HepG2 (cell line): ENCODE data around the gene PEAK1. TPM values are rescaled to one million over a fixed set of nuclear protein-coding genes. Genes with fewer than 3 reads are reported as not detected.

Experiments
- BCL6 ChIP-seq: IDR thresholded peaks from 2 replicates; pipeline ENCODE4 v1.6.1; 2016; ENCODE audit warnings: missing genetic modification reagents, missing compliant biosample characterization
- BRD4 ChIP-seq: sonication (generic); formaldehyde crosslinking; IDR thresholded peaks from 2 replicates; pipeline ENCODE4 v1.4.0; 2020; ENCODE audit warnings: missing genetic modification reagents
- FOXA3 ChIP-seq: IDR thresholded peaks from 2 replicates; pipeline ENCODE4 v1.6.1; 2016; ENCODE audit warnings: missing genetic modification reagents, missing compliant biosample characterization
- GATAD2A ChIP-seq: IDR thresholded peaks from 2 replicates; pipeline ENCODE4 v1.6.1; 2016
- HMG20B ChIP-seq: conservative IDR thresholded peaks from 2 replicates; pipeline ENCODE4 v1.6.1; 2016; ENCODE audit warnings: missing genetic modification reagents, missing compliant biosample characterization
- HNRNPLL ChIP-seq: fragments of 200-400 bp; formaldehyde crosslinking; IDR thresholded peaks from 2 replicates; pipeline ENCODE4 v1.6.1; 2017; ENCODE audit warnings: mild to moderate bottlenecking, low read depth, low read length; ENCODE audit not compliant: poor library complexity, severe bottlenecking
- MAFF ChIP-seq: IDR thresholded peaks from 2 replicates; pipeline ENCODE4 v1.6.1; 2011; ENCODE audit warnings: low read depth, low read length, improper control_type of control experiment
- MZF1 ChIP-seq: sonication (generic); formaldehyde crosslinking; IDR thresholded peaks from 2 replicates; pipeline ENCODE4 v1.8.1; 2023; ENCODE audit warnings: mild to moderate bottlenecking, missing genetic modification reagents, borderline replicate concordance
- NBN ChIP-seq: fragments of 450-650 bp; conservative IDR thresholded peaks from 2 replicates; pipeline ENCODE4 v1.6.1; 2017
- PRDM10 ChIP-seq: sonication (generic); formaldehyde crosslinking; IDR thresholded peaks from 2 replicates; pipeline ENCODE4 v1.4.0; 2020; ENCODE audit warnings: low read depth, missing genetic modification reagents
- PRMT3 ChIP-seq: sonication (generic); formaldehyde crosslinking; IDR thresholded peaks from 2 replicates; pipeline ENCODE4 v1.8.1; 2022; ENCODE audit warnings: low read depth, mild to moderate bottlenecking, moderate library complexity, missing genetic modification reagents, borderline replicate concordance
- SMARCE1 ChIP-seq: fragments of 450-650 bp; IDR thresholded peaks from 2 replicates; pipeline ENCODE4 v1.6.1; 2017; ENCODE audit warnings: borderline replicate concordance
- SOX13 ChIP-seq, 3 experiments: fragments of 450-650 bp in 1 of 3; sonication (generic) in 1 of 3; formaldehyde crosslinking in 1 of 3; IDR thresholded peaks in 2 of 3; conservative IDR thresholded peaks in 1 of 3; 2 replicates each; pipeline versions ENCODE4 v1.5.0 to v1.6.1; 2016 to 2020; ENCODE audit warnings: antibody characterized with exemption in 1 of 3, mild to moderate bottlenecking in 1 of 3, missing compliant biosample characterization in 1 of 3, missing genetic modification reagents in 1 of 3, moderate library complexity in 1 of 3
- USF2 ChIP-seq, 2 experiments: sonication (generic) in 1 of 2; formaldehyde crosslinking in 1 of 2; IDR thresholded peaks; 2 replicates each; pipeline versions ENCODE4 v1.5.1 to v1.6.1; 2011 to 2020; ENCODE audit warnings: borderline replicate concordance in 1 of 2, low read depth in 1 of 2, low read length in 1 of 2, mild to moderate bottlenecking in 1 of 2, missing genetic modification reagents in 1 of 2, moderate library complexity in 1 of 2
- ZBTB3 ChIP-seq: sonication (generic); formaldehyde crosslinking; IDR thresholded peaks from 2 replicates; pipeline ENCODE4 v1.4.0; 2020; ENCODE audit warnings: low read depth, mild to moderate bottlenecking, moderate library complexity, missing genetic modification reagents, borderline replicate concordance
- ZBTB43 ChIP-seq: sonication (generic); formaldehyde crosslinking; conservative IDR thresholded peaks from 2 replicates; pipeline ENCODE4 v1.4.0; 2020; ENCODE audit warnings: missing genetic modification reagents
- ZEB1 ChIP-seq: IDR thresholded peaks from 2 replicates; pipeline ENCODE4 v1.6.1; 2012; ENCODE audit warnings: mild to moderate bottlenecking, low read depth, inconsistent platforms; ENCODE audit not compliant: insufficient replicate concordance
- ZNF430 ChIP-seq: sonication (generic); formaldehyde crosslinking; IDR thresholded peaks from 2 replicates; pipeline ENCODE4 v1.9.0; 2021; ENCODE audit warnings: mild to moderate bottlenecking, missing genetic modification reagents
- ZNF44 ChIP-seq: sonication (generic); formaldehyde crosslinking; IDR thresholded peaks from 2 replicates; pipeline ENCODE4 v1.5.1; 2020; ENCODE audit warnings: mild to moderate bottlenecking, missing genetic modification reagents
- ZNF496 ChIP-seq: sonication (generic); formaldehyde crosslinking; IDR thresholded peaks from 2 replicates; pipeline ENCODE4 v1.8.1; 2023; ENCODE audit warnings: mild to moderate bottlenecking, moderate library complexity, missing genetic modification reagents; ENCODE audit not compliant: insufficient replicate concordance
- ZNF704 ChIP-seq: sonication (generic); formaldehyde crosslinking; IDR thresholded peaks from 2 replicates; pipeline ENCODE4 v1.8.1; 2023; ENCODE audit warnings: mild to moderate bottlenecking, inconsistent platforms, moderate library complexity, missing genetic modification reagents, borderline replicate concordance
- ZSCAN9 ChIP-seq: IDR thresholded peaks from 2 replicates; pipeline ENCODE4 v1.6.1; 2016; ENCODE audit warnings: borderline replicate concordance
- polyA plus RNA-seq, 8 experiments: library from polyadenylated mRNA; depleted of rRNA in 3 of 8; stranded (reverse) in 7 of 8; unstranded in 1 of 8; fragments of >200 nt; fragmentation: Illumina TruSeq in 4 of 8; extraction: Trizol in 4 of 8; gene quantifications; 2 replicates each; pipeline versions ENCODE4 v1.2.1 to v1.2.3, GENCODE V29; 2011 to 2016; ENCODE audit warnings: low read depth in 4 of 8, missing spikeins in 1 of 8, mixed read lengths in 1 of 8; ENCODE audit not compliant: insufficient read depth in 1 of 8
- total RNA-seq, 5 experiments: library from RNA; depleted of rRNA; stranded (reverse); fragments of >200 nt; fragmentation: Illumina TruSeq; extraction: Trizol; gene quantifications; 2 replicates each; pipeline ENCODE4 v1.2.3, GENCODE V29; 2016; ENCODE audit warnings: low read depth in 1 of 5

PEAK1 gene
- total and polyA plus RNA-seq, 2 of the 13 experiments (the other 11 are each of a cell fraction or from before 2014, with no cell fraction given): 6.0 to 6.6 TPM

GRCh38 chr15:77282333-77282732 is 137.6 kb downstream of the PEAK1 start (continued):
- TF ChIP-seq PRDM10: no peak
- no peak for TF ChIP-seq ZNF496 (CRISPR knock-in tag)
- peak; percentile 59 for TF ChIP-seq MAFF
- peak; percentile 55; the same call in 1 of the 2 replicates for TF ChIP-seq FOXA3 (CRISPR knock-in tag)
- no peak for TF ChIP-seq NBN
- no peak for TF ChIP-seq SOX13 (IDR thresholded peaks at IDR 0.05)
- peak in 1 of 2 experiments; percentile 56; a peak in 2 of 4 replicates for TF ChIP-seq SOX13 (CRISPR knock-in tag; conservative IDR thresholded peaks at IDR 0.05 in 1 of 2, IDR thresholded peaks at IDR 0.05 in 1 of 2)
- no peak for TF ChIP-seq SMARCE1
- no peak for TF ChIP-seq HNRNPLL
- TF ChIP-seq HMG20B (CRISPR knock-in tag): no peak
- TF ChIP-seq ZNF704 (CRISPR knock-in tag): no peak
- no peak for TF ChIP-seq ZNF44 (CRISPR knock-in tag)
- TF ChIP-seq ZEB1: no peak
- no peak for TF ChIP-seq BRD4
- no peak for TF ChIP-seq PRMT3 (CRISPR knock-in tag)
- no peak for TF ChIP-seq ZSCAN9
- no peak for TF ChIP-seq ZNF430 (CRISPR knock-in tag)
- TF ChIP-seq USF2 (IDR thresholded peaks at IDR 0.05; ENCODE audit: low read depth, low read length): no peak
- TF ChIP-seq USF2 (CRISPR knock-in tag; IDR thresholded peaks at IDR 0.05; ENCODE audit: borderline replicate concordance): no peak
- TF ChIP-seq GATAD2A (CRISPR knock-in tag): 0 out of 2 replicates have a peak, but pooled peaks have one; percentile 9
- no peak for TF ChIP-seq ZBTB43 (CRISPR knock-in tag)
- TF ChIP-seq ZBTB3 (CRISPR knock-in tag): no peak
- TF ChIP-seq MZF1: no peak
- TF ChIP-seq BCL6: 0 out of 2 replicates have a peak, but pooled peaks have one; percentile 15
